PFSK-1 (cell line): ENCODE measurements around the gene CCNB2.

Experiments
- POLR2AphosphoS5 ChIP-seq: IDR thresholded peaks from 2 replicates; pipeline ENCODE4 v1.6.1; 2012; ENCODE audit warnings: low read depth, mild to moderate bottlenecking, control low read depth, low read length, moderate library complexity
- SIN3A ChIP-seq: IDR thresholded peaks from 2 replicates; pipeline ENCODE4 v1.6.1; 2012; ENCODE audit warnings: mild to moderate bottlenecking, low read length, moderate library complexity, borderline replicate concordance; ENCODE audit not compliant: insufficient read depth
- TF ChIP-seq, protein P1 (sequence below), 2 experiments: IDR thresholded peaks; 2 replicates each; pipeline versions ENCODE4 v1.6.1 to v1.8.0; 2011 to 2012; ENCODE audit warnings: low read depth in 2 of 2, low read length in 2 of 2, control low read depth in 1 of 2, inconsistent platforms in 1 of 2, mild to moderate bottlenecking in 1 of 2, moderate library complexity in 1 of 2; ENCODE audit not compliant: insufficient read depth in 1 of 2

DNA sequence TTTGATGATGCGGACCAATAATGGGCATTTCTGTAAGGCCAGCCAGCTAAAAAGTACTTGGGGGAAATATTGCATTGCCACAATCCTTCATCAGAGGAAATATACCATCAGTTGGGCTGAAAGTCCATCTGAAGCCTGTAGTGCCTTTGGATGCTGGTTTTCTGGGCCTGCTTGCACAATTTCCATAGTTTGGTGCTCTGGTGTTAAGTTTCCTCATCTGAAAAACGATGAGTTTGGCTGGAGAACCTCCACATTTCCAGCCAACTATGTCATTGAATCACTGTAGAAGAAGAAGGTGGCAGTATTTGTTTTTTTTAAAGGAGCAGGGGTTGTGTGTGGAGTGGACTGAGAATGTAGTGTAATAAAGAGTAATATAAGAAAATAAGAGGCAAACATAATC lies 10.1 kb downstream of the CCNB2 start:
- TF ChIP-seq, protein P1, sequence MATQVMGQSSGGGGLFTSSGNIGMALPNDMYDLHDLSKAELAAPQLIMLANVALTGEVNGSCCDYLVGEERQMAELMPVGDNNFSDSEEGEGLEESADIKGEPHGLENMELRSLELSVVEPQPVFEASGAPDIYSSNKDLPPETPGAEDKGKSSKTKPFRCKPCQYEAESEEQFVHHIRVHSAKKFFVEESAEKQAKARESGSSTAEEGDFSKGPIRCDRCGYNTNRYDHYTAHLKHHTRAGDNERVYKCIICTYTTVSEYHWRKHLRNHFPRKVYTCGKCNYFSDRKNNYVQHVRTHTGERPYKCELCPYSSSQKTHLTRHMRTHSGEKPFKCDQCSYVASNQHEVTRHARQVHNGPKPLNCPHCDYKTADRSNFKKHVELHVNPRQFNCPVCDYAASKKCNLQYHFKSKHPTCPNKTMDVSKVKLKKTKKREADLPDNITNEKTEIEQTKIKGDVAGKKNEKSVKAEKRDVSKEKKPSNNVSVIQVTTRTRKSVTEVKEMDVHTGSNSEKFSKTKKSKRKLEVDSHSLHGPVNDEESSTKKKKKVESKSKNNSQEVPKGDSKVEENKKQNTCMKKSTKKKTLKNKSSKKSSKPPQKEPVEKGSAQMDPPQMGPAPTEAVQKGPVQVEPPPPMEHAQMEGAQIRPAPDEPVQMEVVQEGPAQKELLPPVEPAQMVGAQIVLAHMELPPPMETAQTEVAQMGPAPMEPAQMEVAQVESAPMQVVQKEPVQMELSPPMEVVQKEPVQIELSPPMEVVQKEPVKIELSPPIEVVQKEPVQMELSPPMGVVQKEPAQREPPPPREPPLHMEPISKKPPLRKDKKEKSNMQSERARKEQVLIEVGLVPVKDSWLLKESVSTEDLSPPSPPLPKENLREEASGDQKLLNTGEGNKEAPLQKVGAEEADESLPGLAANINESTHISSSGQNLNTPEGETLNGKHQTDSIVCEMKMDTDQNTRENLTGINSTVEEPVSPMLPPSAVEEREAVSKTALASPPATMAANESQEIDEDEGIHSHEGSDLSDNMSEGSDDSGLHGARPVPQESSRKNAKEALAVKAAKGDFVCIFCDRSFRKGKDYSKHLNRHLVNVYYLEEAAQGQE (IDR thresholded peaks at IDR 0.05; ENCODE audit: insufficient read depth in 1 of 2, low read depth in 2 of 2, low read length in 2 of 2) = no peak
- TF ChIP-seq POLR2AphosphoS5 (no peak), SIN3A (no peak)
